GM23338 (cell line): ENCODE data around the gene OR5H1. TPM values are rescaled to one million over a fixed set of nuclear protein-coding genes. Genes with fewer than 3 reads are reported as not detected.

Experiments
- ATAC-seq: fragments of 200-7000 bp; cut with Tn5 transposase; 3 replicates; pipeline ENCODE4 v1.9.1; 2020
- DNase-seq: peaks from one replicate; pipeline ENCODE4 v3.0.0-alpha.2; 2015; ENCODE audit warnings: low spot score
- H2AFZ ChIP-seq: fragments of 200-600 bp; sonication (generic); 2 replicates; pipeline ENCODE4 v1.8.0; 2016; ENCODE audit warnings: antibody characterized with exemption, mild to moderate bottlenecking, moderate library complexity
- H3F3A ChIP-seq: fragments of 200-600 bp; sonication (generic); replicated peaks from 2 replicates; pipeline ENCODE4 v1.8.0; 2017; ENCODE audit warnings: antibody characterized with exemption, mixed run types, low read depth
- H3K27ac ChIP-seq: fragments of 200-600 bp; sonication (generic); 2 replicates; pipeline ENCODE4 v1.6.1; 2016; ENCODE audit warnings: low read depth
- H3K27me3 ChIP-seq: fragments of 200-600 bp; sonication (generic); 2 replicates; pipeline ENCODE4 v1.8.0; 2016; ENCODE audit warnings: mild to moderate bottlenecking, mixed run types, moderate library complexity; ENCODE audit not compliant: insufficient read depth
- H3K36me3 ChIP-seq: fragments of 200-600 bp; sonication (generic); 2 replicates; pipeline ENCODE4 v1.8.0; 2016; ENCODE audit warnings: mild to moderate bottlenecking; ENCODE audit not compliant: insufficient read depth
- H3K4me1 ChIP-seq: fragments of 200-600 bp; sonication (generic); 2 replicates; pipeline ENCODE4 v1.8.0; 2016; ENCODE audit warnings: mild to moderate bottlenecking, moderate library complexity; ENCODE audit not compliant: insufficient read depth
- H3K4me2 ChIP-seq: fragments of 200-600 bp; sonication (generic); 2 replicates; pipeline ENCODE4 v1.7.1; 2017; ENCODE audit warnings: mixed run types
- H3K4me3 ChIP-seq: fragments of 200-600 bp; sonication (generic); 2 replicates; pipeline ENCODE4 v1.6.1; 2016; ENCODE audit warnings: mixed run types
- H3K79me2 ChIP-seq: fragments of 200-600 bp; sonication (generic); replicated peaks from 2 replicates; pipeline ENCODE4 v1.8.0; 2017; ENCODE audit warnings: mild to moderate bottlenecking; ENCODE audit not compliant: insufficient read depth
- H3K9me2 ChIP-seq: fragments of 200-600 bp; sonication (generic); 2 replicates; pipeline ENCODE4 v1.8.0; 2017; ENCODE audit not compliant: insufficient read depth
- H4K20me1 ChIP-seq: fragments of 200-600 bp; sonication (generic); replicated peaks from 2 replicates; pipeline ENCODE4 v1.8.0; 2017; ENCODE audit warnings: mild to moderate bottlenecking; ENCODE audit not compliant: insufficient read depth
- H3K27ac Mint-ChIP-seq: 2 replicates; pipeline ENCODE4 v1.8.0; 2020; ENCODE audit warnings: inconsistent platforms, mild to moderate bottlenecking, moderate library complexity, mixed read lengths
- H3K27me3 Mint-ChIP-seq: 3 replicates; pipeline ENCODE4 v1.8.0; 2022; ENCODE audit warnings: low read depth, mild to moderate bottlenecking, moderate library complexity, mixed read lengths, inconsistent platforms; ENCODE audit not compliant: insufficient read depth, poor library complexity
- H3K36me3 Mint-ChIP-seq: 3 replicates; pipeline ENCODE4 v1.8.0; 2021; ENCODE audit warnings: low read depth, mild to moderate bottlenecking, inconsistent platforms, moderate library complexity, mixed read lengths
- H3K4me1 Mint-ChIP-seq: 3 replicates; pipeline ENCODE4 v1.8.0; 2020; ENCODE audit warnings: mild to moderate bottlenecking, inconsistent platforms, mixed read lengths
- H3K4me3 Mint-ChIP-seq: 3 replicates; pipeline ENCODE4 v1.8.0; 2021; ENCODE audit warnings: moderate library complexity, mild to moderate bottlenecking, inconsistent platforms, mixed read lengths
- H3K9me3 Mint-ChIP-seq: 3 replicates; pipeline ENCODE4 v1.8.0; 2020; ENCODE audit warnings: moderate library complexity, mild to moderate bottlenecking, inconsistent platforms, mixed read lengths
- CREB1 ChIP-seq: fragments of 250-450 bp; sonication (Bioruptor Pico); IDR thresholded peaks from 2 replicates; pipeline ENCODE4 v1.5.0; 2020; ENCODE audit warnings: low read depth, mild to moderate bottlenecking, moderate library complexity
- ETS1 ChIP-seq: IDR thresholded peaks from 2 replicates; pipeline ENCODE4 v1.6.1; 2016; ENCODE audit warnings: antibody characterized with exemption
- EZH2 ChIP-seq: fragments of 200-600 bp; sonication (generic); IDR thresholded peaks from one replicate; pipeline ENCODE4 v1.8.0; 2017; ENCODE audit warnings: antibody characterized with exemption, mild to moderate bottlenecking, low read depth; ENCODE audit not compliant: unreplicated experiment
- EZH2phosphoT487 ChIP-seq: fragments of 200-600 bp; sonication (generic); IDR thresholded peaks from one replicate; pipeline ENCODE4 v1.8.1; 2018; ENCODE audit warnings: antibody characterized with exemption; ENCODE audit not compliant: unreplicated experiment
- JUNB ChIP-seq: IDR thresholded peaks from one replicate; pipeline ENCODE4 v1.6.1; 2016; ENCODE audit warnings: antibody characterized with exemption; ENCODE audit not compliant: unreplicated experiment
- NANOG ChIP-seq: IDR thresholded peaks from 2 replicates; pipeline ENCODE4 v1.6.1; 2016; ENCODE audit warnings: antibody characterized with exemption, borderline replicate concordance
- POLR2AphosphoS5 ChIP-seq: IDR thresholded peaks from 2 replicates; pipeline ENCODE4 v1.6.1; 2016; ENCODE audit warnings: antibody characterized with exemption, low read depth
- STAT1 ChIP-seq: IDR thresholded peaks from one replicate; pipeline ENCODE4 v1.6.1; 2016; ENCODE audit warnings: antibody characterized with exemption; ENCODE audit not compliant: unreplicated experiment
- ZNF114 ChIP-seq: fragments of 250-450 bp; sonication (Bioruptor Pico); IDR thresholded peaks from 2 replicates; pipeline ENCODE4 v1.5.0; 2020; ENCODE audit warnings: mild to moderate bottlenecking, moderate library complexity
- ZNF331 ChIP-seq: fragments of 250-450 bp; sonication (Bioruptor Pico); IDR thresholded peaks from 2 replicates; pipeline ENCODE4 v1.5.0; 2020; ENCODE audit warnings: low read depth, mild to moderate bottlenecking, moderate library complexity
- polyA plus RNA-seq: library from polyadenylated mRNA; unstranded; fragments of >200 nt; fragmentation: Nextera tagmentation; extraction: Ambion mirVana; gene quantifications from 2 replicates; pipeline ENCODE4 v1.2.1, GENCODE V29; 2016
- total RNA-seq: library from RNA; depleted of rRNA; stranded (reverse); fragments of >200 nt; shearing (Covaris generic); gene quantifications from 2 replicates; pipeline ENCODE4 v1.2.3, GENCODE V29; 2014
- TF ChIP-seq, protein P1 (sequence below): fragments of 250-450 bp; sonication (Bioruptor Pico); IDR thresholded peaks from 2 replicates; pipeline ENCODE4 v1.5.0; 2020; ENCODE audit warnings: mild to moderate bottlenecking, moderate library complexity
- TF ChIP-seq, protein P2 (sequence below), 2 experiments: fragments of 200-600 bp in 1 of 2; sonication (generic) in 1 of 2; conservative IDR thresholded peaks; 2 replicates each; pipeline versions ENCODE4 v1.5.1 to v1.6.1; 2016 to 2017; ENCODE audit warnings: antibody characterized with exemption in 2 of 2, low read depth in 2 of 2, mild to moderate bottlenecking in 2 of 2, moderate library complexity in 1 of 2
- TF ChIP-seq, protein P3 (sequence below): IDR thresholded peaks from one replicate; pipeline ENCODE4 v1.6.1; 2018; ENCODE audit warnings: antibody characterized with exemption; ENCODE audit not compliant: unreplicated experiment

The OR5H1 gene
- total and polyA plus RNA-seq, 2 experiments from 2014 or later = not detected

DNA sequence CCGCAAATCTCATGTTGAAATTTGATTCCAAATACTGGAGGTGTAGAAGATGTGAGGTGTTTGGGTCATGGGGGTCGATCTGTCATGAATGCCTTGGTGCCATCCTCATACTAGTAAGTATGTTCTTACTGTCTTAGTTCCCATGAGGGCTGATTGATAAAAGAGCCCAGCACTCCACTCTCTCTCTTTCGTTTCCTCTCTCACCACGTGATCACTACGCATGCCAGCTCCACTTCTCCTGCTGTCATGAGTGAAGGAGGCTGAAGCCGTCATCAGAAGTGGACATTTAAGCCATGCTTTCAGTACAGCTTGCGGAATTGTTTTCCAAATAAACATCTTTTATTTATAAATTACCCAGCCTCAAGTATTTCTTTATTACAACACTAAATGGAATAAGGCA is 42.1 kb downstream of the OR5H1 start:
- Histone ChIP-seq H3K4me2 (no peak overlapping the region), H2AFZ (no peak overlapping the region), H3K27ac (no peak overlapping the region), H3K4me3 (no peak overlapping the region), H3F3A (no peaks in the 10 kb centered on the region), H3K4me1 (no peaks in the 10 kb centered on the region), H4K20me1 (no peaks in the 10 kb centered on the region), H3K27me3 (no peaks in the 10 kb centered on the region), H3K79me2 (no peaks in the 10 kb centered on the region), H3K36me3 (0 out of 2 replicates have a peak, but pooled peaks cover 5% of the 10 kb centered on the region), H3K9me2 (peaks cover 5% of the 10 kb centered on the region; the same call in 1 of the 2 replicates)
- no peak for ATAC-seq
- Mint-ChIP-seq H3K27me3 (peaks cover 7% of the 10 kb centered on the region), H3K27ac (no peak overlapping the region), H3K36me3 (peaks cover 45% of the 10 kb centered on the region), H3K4me3 (no peak overlapping the region), H3K4me1 (no peaks in the 10 kb centered on the region), H3K9me3 (peaks cover 58% of the 10 kb centered on the region)
- no peak for DNase-seq
- no peak for TF ChIP-seq NANOG
- no peak for TF ChIP-seq EZH2phosphoT487
- no peak for TF ChIP-seq CREB1 (CRISPR knock-in tag)
- no peak for TF ChIP-seq ZNF331 (CRISPR knock-in tag)
- TF ChIP-seq, protein P1, sequence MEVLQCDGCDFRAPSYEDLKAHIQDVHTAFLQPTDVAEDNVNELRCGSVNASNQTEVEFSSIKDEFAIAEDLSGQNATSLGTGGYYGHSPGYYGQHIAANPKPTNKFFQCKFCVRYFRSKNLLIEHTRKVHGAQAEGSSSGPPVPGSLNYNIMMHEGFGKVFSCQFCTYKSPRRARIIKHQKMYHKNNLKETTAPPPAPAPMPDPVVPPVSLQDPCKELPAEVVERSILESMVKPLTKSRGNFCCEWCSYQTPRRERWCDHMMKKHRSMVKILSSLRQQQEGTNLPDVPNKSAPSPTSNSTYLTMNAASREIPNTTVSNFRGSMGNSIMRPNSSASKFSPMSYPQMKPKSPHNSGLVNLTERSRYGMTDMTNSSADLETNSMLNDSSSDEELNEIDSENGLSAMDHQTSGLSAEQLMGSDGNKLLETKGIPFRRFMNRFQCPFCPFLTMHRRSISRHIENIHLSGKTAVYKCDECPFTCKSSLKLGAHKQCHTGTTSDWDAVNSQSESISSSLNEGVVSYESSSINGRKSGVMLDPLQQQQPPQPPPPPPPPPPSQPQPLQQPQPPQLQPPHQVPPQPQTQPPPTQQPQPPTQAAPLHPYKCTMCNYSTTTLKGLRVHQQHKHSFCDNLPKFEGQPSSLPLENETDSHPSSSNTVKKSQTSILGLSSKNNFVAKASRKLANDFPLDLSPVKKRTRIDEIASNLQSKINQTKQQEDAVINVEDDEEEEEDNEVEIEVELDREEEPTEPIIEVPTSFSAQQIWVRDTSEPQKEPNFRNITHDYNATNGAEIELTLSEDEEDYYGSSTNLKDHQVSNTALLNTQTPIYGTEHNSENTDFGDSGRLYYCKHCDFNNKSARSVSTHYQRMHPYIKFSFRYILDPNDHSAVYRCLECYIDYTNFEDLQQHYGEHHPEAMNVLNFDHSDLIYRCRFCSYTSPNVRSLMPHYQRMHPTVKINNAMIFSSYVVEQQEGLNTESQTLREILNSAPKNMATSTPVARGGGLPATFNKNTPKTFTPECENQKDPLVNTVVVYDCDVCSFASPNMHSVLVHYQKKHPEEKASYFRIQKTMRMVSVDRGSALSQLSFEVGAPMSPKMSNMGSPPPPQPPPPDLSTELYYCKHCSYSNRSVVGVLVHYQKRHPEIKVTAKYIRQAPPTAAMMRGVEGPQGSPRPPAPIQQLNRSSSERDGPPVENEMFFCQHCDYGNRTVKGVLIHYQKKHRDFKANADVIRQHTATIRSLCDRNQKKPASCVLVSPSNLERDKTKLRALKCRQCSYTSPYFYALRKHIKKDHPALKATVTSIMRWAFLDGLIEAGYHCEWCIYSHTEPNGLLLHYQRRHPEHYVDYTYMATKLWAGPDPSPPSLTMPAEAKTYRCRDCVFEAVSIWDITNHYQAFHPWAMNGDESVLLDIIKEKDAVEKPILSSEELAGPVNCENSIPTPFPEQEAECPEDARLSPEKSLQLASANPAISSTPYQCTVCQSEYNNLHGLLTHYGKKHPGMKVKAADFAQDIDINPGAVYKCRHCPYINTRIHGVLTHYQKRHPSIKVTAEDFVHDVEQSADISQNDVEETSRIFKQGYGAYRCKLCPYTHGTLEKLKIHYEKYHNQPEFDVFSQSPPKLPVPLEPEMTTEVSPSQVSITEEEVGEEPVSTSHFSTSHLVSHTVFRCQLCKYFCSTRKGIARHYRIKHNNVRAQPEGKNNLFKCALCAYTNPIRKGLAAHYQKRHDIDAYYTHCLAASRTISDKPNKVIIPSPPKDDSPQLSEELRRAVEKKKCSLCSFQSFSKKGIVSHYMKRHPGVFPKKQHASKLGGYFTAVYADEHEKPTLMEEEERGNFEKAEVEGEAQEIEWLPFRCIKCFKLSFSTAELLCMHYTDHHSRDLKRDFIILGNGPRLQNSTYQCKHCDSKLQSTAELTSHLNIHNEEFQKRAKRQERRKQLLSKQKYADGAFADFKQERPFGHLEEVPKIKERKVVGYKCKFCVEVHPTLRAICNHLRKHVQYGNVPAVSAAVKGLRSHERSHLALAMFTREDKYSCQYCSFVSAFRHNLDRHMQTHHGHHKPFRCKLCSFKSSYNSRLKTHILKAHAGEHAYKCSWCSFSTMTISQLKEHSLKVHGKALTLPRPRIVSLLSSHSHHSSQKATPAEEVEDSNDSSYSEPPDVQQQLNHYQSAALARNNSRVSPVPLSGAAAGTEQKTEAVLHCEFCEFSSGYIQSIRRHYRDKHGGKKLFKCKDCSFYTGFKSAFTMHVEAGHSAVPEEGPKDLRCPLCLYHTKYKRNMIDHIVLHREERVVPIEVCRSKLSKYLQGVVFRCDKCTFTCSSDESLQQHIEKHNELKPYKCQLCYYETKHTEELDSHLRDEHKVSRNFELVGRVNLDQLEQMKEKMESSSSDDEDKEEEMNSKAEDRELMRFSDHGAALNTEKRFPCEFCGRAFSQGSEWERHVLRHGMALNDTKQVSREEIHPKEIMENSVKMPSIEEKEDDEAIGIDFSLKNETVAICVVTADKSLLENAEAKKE (CRISPR knock-in tag) = no peak
- TF ChIP-seq, protein P2, sequence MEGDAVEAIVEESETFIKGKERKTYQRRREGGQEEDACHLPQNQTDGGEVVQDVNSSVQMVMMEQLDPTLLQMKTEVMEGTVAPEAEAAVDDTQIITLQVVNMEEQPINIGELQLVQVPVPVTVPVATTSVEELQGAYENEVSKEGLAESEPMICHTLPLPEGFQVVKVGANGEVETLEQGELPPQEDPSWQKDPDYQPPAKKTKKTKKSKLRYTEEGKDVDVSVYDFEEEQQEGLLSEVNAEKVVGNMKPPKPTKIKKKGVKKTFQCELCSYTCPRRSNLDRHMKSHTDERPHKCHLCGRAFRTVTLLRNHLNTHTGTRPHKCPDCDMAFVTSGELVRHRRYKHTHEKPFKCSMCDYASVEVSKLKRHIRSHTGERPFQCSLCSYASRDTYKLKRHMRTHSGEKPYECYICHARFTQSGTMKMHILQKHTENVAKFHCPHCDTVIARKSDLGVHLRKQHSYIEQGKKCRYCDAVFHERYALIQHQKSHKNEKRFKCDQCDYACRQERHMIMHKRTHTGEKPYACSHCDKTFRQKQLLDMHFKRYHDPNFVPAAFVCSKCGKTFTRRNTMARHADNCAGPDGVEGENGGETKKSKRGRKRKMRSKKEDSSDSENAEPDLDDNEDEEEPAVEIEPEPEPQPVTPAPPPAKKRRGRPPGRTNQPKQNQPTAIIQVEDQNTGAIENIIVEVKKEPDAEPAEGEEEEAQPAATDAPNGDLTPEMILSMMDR (conservative IDR thresholded peaks at IDR 0.05; ENCODE audit: low read depth in 2 of 2) = no peak
- TF ChIP-seq, protein P3, sequence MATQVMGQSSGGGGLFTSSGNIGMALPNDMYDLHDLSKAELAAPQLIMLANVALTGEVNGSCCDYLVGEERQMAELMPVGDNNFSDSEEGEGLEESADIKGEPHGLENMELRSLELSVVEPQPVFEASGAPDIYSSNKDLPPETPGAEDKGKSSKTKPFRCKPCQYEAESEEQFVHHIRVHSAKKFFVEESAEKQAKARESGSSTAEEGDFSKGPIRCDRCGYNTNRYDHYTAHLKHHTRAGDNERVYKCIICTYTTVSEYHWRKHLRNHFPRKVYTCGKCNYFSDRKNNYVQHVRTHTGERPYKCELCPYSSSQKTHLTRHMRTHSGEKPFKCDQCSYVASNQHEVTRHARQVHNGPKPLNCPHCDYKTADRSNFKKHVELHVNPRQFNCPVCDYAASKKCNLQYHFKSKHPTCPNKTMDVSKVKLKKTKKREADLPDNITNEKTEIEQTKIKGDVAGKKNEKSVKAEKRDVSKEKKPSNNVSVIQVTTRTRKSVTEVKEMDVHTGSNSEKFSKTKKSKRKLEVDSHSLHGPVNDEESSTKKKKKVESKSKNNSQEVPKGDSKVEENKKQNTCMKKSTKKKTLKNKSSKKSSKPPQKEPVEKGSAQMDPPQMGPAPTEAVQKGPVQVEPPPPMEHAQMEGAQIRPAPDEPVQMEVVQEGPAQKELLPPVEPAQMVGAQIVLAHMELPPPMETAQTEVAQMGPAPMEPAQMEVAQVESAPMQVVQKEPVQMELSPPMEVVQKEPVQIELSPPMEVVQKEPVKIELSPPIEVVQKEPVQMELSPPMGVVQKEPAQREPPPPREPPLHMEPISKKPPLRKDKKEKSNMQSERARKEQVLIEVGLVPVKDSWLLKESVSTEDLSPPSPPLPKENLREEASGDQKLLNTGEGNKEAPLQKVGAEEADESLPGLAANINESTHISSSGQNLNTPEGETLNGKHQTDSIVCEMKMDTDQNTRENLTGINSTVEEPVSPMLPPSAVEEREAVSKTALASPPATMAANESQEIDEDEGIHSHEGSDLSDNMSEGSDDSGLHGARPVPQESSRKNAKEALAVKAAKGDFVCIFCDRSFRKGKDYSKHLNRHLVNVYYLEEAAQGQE = no peak
- TF ChIP-seq ETS1 = no peak
- no peak for TF ChIP-seq ZNF114
- TF ChIP-seq JUNB = no peak
- no peak for TF ChIP-seq EZH2
- no peak for TF ChIP-seq STAT1
- TF ChIP-seq POLR2AphosphoS5 = no peak
